HCT116 (cell line): ENCODE results near the gene ZNF697. TPM values are rescaled to one million over a fixed set of nuclear protein-coding genes. Genes with fewer than 3 reads are reported as not detected.

Source experiments
- ATAC-seq: fragments of 200-7000 bp; cut with Tn5 transposase; 2 replicates; pipeline ENCODE4 v1.9.1; 2020; ENCODE audit warnings: mild to moderate bottlenecking, moderate library complexity
- BruUV-seq: library from RNA; stranded (reverse); fragments of 400-500 nt; replicated peaks from 2 replicates; lab custom pipeline; 2021; lab: Mats Ljungman, UMichigan
- CTCF ChIA-PET: fragments of 300-600 bp; sonication (Branson Sonifier 250); formaldehyde crosslinking; loops from one replicate; lab custom pipeline; 2021; ENCODE audit warnings: antibody characterized with exemption; lab: Charles Lee
- POLR2A ChIA-PET: fragments of 300-600, 350-600 bp; sonication (Branson Sonifier 250); formaldehyde crosslinking; loops from one replicate; lab custom pipeline; 2021; ENCODE audit warnings: antibody characterized with exemption; lab: Charles Lee
- RAD21 ChIA-PET, 2 experiments: fragments of 300-600 bp; sonication (Branson Sonifier 250); formaldehyde crosslinking; loops; one replicate each; lab custom pipeline; 2023; ENCODE audit warnings: low total read pairs in 2 of 2; ENCODE audit not compliant: uncharacterized antibody in 2 of 2, unreplicated experiment in 2 of 2, low non-redundant PET in 1 of 2; lab: Charles Lee
- DNase-seq: peaks from one replicate; pipeline ENCODE4 v3.0.0-alpha.2; 2010; ENCODE audit warnings: low read depth, low spot score
- H2AFZ ChIP-seq: fragments of 200-600 bp; shearing (Covaris generic), sonication (generic); 2 replicates; pipeline ENCODE4 v1.6.1; 2017; ENCODE audit warnings: low read depth, mixed run types, mixed read lengths, antibody characterized with exemption, low read length; ENCODE audit not compliant: poor library complexity, severe bottlenecking
- H3K27ac ChIP-seq: 2 replicates; pipeline ENCODE4 v1.5.1; 2012; ENCODE audit warnings: low read depth, low read length
- H3K27me3 ChIP-seq: fragments of 200-600 bp; sonication (generic); 2 replicates; pipeline ENCODE4 v1.6.1; 2016; ENCODE audit warnings: mixed run types, low read length, mixed read lengths; ENCODE audit not compliant: insufficient read depth
- H3K36me3 ChIP-seq, 2 experiments: fragments of 200-500 bp in 1 of 2; fragments of 200-600 bp in 1 of 2; sonication (Bioruptor generic) in 1 of 2; sonication (generic) in 1 of 2; 2 replicates each; pipeline versions ENCODE4 v1.5.1 to v1.6.1; 2014 to 2016; ENCODE audit warnings: low read length in 2 of 2, inconsistent platforms in 1 of 2, mixed read lengths in 1 of 2, mixed run types in 1 of 2; ENCODE audit not compliant: insufficient read depth in 2 of 2, control insufficient read depth in 1 of 2
- H3K4me1 ChIP-seq, 2 experiments: fragments of 200-600 bp in 1 of 2; sonication (generic) in 1 of 2; 2 replicates each; pipeline versions ENCODE4 v1.5.1 to v1.6.1; 2012 to 2017; ENCODE audit warnings: low read length in 2 of 2, inconsistent platforms in 1 of 2, mild to moderate bottlenecking in 1 of 2, mixed read lengths in 1 of 2, mixed run types in 1 of 2, moderate library complexity in 1 of 2; ENCODE audit not compliant: insufficient read depth in 2 of 2, control insufficient read depth in 1 of 2
- H3K4me2 ChIP-seq: fragments of 200-600 bp; sonication (generic); 2 replicates; pipeline ENCODE4 v1.6.1; 2017; ENCODE audit warnings: mixed run types, low read length, mixed read lengths
- H3K4me3 ChIP-seq, 2 experiments: fragments of 200-600 bp in 1 of 2; sonication (generic) in 1 of 2; replicated peaks in 1 of 2; 2 replicates each; pipeline ENCODE4 v1.5.1; 2011 to 2016; ENCODE audit warnings: low read length in 2 of 2, control low read depth in 1 of 2, low read depth in 1 of 2, mild to moderate bottlenecking in 1 of 2, mixed read lengths in 1 of 2, mixed run types in 1 of 2
- H3K79me2 ChIP-seq: fragments of 200-600 bp; sonication (generic); 2 replicates; pipeline ENCODE4 v1.6.1; 2017; ENCODE audit warnings: mild to moderate bottlenecking, mixed run types, low read length, moderate library complexity, mixed read lengths; ENCODE audit not compliant: insufficient read depth
- H3K9ac ChIP-seq: fragments of 200-600 bp; sonication (generic); 2 replicates; pipeline ENCODE4 v1.6.1; 2016; ENCODE audit warnings: low read length, mixed read lengths
- H3K9me2 ChIP-seq: fragments of 200-600 bp; sonication (generic), shearing (Covaris generic); 2 replicates; pipeline ENCODE4 v1.6.1; 2017; ENCODE audit warnings: mixed run types, mild to moderate bottlenecking, moderate library complexity; ENCODE audit not compliant: insufficient read depth
- H3K9me3 ChIP-seq, 2 experiments: fragments of 200-500 bp in 1 of 2; fragments of 200-600 bp in 1 of 2; sonication (Bioruptor generic) in 1 of 2; sonication (generic) in 1 of 2; 2 replicates each; pipeline ENCODE4 v1.6.1; 2014 to 2017; ENCODE audit warnings: low read length in 2 of 2, mixed read lengths in 2 of 2, inconsistent platforms in 1 of 2, low read depth in 1 of 2, mild to moderate bottlenecking in 1 of 2, mixed run types in 1 of 2, moderate library complexity in 1 of 2; ENCODE audit not compliant: control insufficient read depth in 1 of 2, insufficient read depth in 1 of 2
- H4K20me1 ChIP-seq: fragments of 200-600 bp; sonication (generic), shearing (Covaris generic); 2 replicates; pipeline ENCODE4 v1.6.1; 2017; ENCODE audit warnings: mixed run types, mild to moderate bottlenecking, moderate library complexity; ENCODE audit not compliant: insufficient read depth
- CEBPB ChIP-seq: IDR thresholded peaks from 2 replicates; pipeline ENCODE4 v1.6.1; 2012; ENCODE audit warnings: low read depth
- ELF1 ChIP-seq: IDR thresholded peaks from 2 replicates; pipeline ENCODE4 v1.6.1; 2012; ENCODE audit warnings: low read depth, borderline replicate concordance
- EZH2 ChIP-seq: fragments of 200-600 bp; sonication (generic); IDR thresholded peaks from 2 replicates; pipeline ENCODE4 v1.6.1; 2017; ENCODE audit warnings: antibody characterized with exemption, mixed run types
- EZH2phosphoT487 ChIP-seq: fragments of 200-600 bp; IDR thresholded peaks from 2 replicates; pipeline ENCODE4 v1.6.1; 2018; ENCODE audit warnings: antibody characterized with exemption, borderline replicate concordance
- FOSL1 ChIP-seq: IDR thresholded peaks from 2 replicates; pipeline ENCODE4 v1.6.1; 2012; ENCODE audit warnings: low read depth
- POLR2AphosphoS5 ChIP-seq: IDR thresholded peaks from 2 replicates; pipeline ENCODE4 v1.6.1; 2011; ENCODE audit warnings: mild to moderate bottlenecking, low read depth, low read length, moderate library complexity
- SP1 ChIP-seq: IDR thresholded peaks from 2 replicates; pipeline ENCODE4 v1.6.1; 2012; ENCODE audit warnings: low read depth
- SRF ChIP-seq: IDR thresholded peaks from 2 replicates; pipeline ENCODE4 v1.6.1; 2012; ENCODE audit warnings: low read depth
- TCF7L2 ChIP-seq: IDR thresholded peaks from 2 replicates; pipeline ENCODE4 v1.7.0; 2011; ENCODE audit warnings: borderline replicate concordance, inconsistent platforms; ENCODE audit not compliant: insufficient read depth, insufficient read length; ENCODE audit errors: extremely low read depth
- YY1 ChIP-seq: IDR thresholded peaks from 2 replicates; pipeline ENCODE4 v1.6.1; 2011; ENCODE audit warnings: low read length, low read depth, moderate library complexity, mild to moderate bottlenecking; ENCODE audit not compliant: insufficient replicate concordance; ENCODE audit errors: extremely low read depth
- ZNF274 ChIP-seq: fragments of 200-500 bp; sonication (Bioruptor generic); IDR thresholded peaks from 2 replicates; pipeline ENCODE4 v1.6.1; 2014; ENCODE audit warnings: mild to moderate bottlenecking, low read depth, low read length, inconsistent platforms
- intact Hi-C: fragments of 100-400 bp; cut with micrococcal nuclease; formaldehyde crosslinking; loops from 2 replicates; pipeline ENCODE4 v1.10.0; 2022
- total RNA-seq: library from RNA; stranded (reverse); gene quantifications from one replicate; pipeline ENCODE4 v1.2.1, GENCODE V29; 2021; ENCODE audit not compliant: unreplicated experiment
- TF ChIP-seq, protein P1 (sequence below), 3 experiments: fragments of 200-600 bp in 1 of 3; sonication (generic) in 1 of 3; IDR thresholded peaks in 2 of 3; conservative IDR thresholded peaks in 1 of 3; 2 replicates each; pipeline ENCODE4 v1.5.1; 2012 to 2017; ENCODE audit warnings: low read depth in 2 of 3, low read length in 2 of 3, antibody characterized with exemption in 1 of 3, borderline replicate concordance in 1 of 3, control low read depth in 1 of 3, mild to moderate bottlenecking in 1 of 3, mixed read lengths in 1 of 3, mixed run types in 1 of 3, moderate library complexity in 1 of 3; ENCODE audit not compliant: insufficient read depth in 1 of 3
- TF ChIP-seq, protein P2 (sequence below): IDR thresholded peaks from 2 replicates; pipeline ENCODE4 v1.6.1; 2012

ZNF697 gene
- total RNA-seq, 1 experiment from 2014 or later = 5.9 TPM

- H4K20me1 ChIP-seq = no peaks in the 10 kb centered on the region
- TF ChIP-seq FOSL1 (no peak), POLR2AphosphoS5 (no peak), EZH2phosphoT487 (no peak), ELF1 (no peak), ZNF274 (no peak), YY1 (no peak), SP1 (no peak), SRF (no peak), CEBPB (no peak), TCF7L2 (no peak), EZH2 (no peak)
- TF ChIP-seq, protein P1, sequence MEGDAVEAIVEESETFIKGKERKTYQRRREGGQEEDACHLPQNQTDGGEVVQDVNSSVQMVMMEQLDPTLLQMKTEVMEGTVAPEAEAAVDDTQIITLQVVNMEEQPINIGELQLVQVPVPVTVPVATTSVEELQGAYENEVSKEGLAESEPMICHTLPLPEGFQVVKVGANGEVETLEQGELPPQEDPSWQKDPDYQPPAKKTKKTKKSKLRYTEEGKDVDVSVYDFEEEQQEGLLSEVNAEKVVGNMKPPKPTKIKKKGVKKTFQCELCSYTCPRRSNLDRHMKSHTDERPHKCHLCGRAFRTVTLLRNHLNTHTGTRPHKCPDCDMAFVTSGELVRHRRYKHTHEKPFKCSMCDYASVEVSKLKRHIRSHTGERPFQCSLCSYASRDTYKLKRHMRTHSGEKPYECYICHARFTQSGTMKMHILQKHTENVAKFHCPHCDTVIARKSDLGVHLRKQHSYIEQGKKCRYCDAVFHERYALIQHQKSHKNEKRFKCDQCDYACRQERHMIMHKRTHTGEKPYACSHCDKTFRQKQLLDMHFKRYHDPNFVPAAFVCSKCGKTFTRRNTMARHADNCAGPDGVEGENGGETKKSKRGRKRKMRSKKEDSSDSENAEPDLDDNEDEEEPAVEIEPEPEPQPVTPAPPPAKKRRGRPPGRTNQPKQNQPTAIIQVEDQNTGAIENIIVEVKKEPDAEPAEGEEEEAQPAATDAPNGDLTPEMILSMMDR (IDR thresholded peaks at IDR 0.05 in 2 of 3, conservative IDR thresholded peaks at IDR 0.05 in 1 of 3; ENCODE audit: borderline replicate concordance in 1 of 3, insufficient read depth in 1 of 3, low read depth in 2 of 3, low read length in 2 of 3) = no peak
- TF ChIP-seq, protein P2, sequence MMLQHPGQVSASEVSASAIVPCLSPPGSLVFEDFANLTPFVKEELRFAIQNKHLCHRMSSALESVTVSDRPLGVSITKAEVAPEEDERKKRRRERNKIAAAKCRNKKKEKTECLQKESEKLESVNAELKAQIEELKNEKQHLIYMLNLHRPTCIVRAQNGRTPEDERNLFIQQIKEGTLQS = no peak
- H3K4me1 ChIP-seq = no peaks in the 10 kb centered on the region
- ChIA-PET RAD21 (no interaction called here), CTCF (no interaction called here), POLR2A (no interaction called here)
- ATAC-seq = no peak
- H3K4me2 ChIP-seq = no peak overlapping the region
- no peaks in the 10 kb centered on the region for H3K36me3 ChIP-seq
- H3K9me3 ChIP-seq = no peaks in the 10 kb centered on the region
- no peak for DNase-seq
- no peak overlapping the region for H3K27ac ChIP-seq
- H3K9ac ChIP-seq = no peak overlapping the region
- no peaks in the 10 kb centered on the region for H3K27me3 ChIP-seq
- no peaks in the 10 kb centered on the region for H3K9me2 ChIP-seq
- no peak overlapping the region for H3K4me3 ChIP-seq
- no peaks in the 10 kb centered on the region for H3K79me2 ChIP-seq
- BruUV-seq = no TSS peak
- intact Hi-C loops = no loop called here
- no peak overlapping the region for H2AFZ ChIP-seq
These were observed 16.5 kb downstream of the ZNF697 start for GRCh38 chr1:119631433-119632102.
